HG03196 (cell line): ENCODE results near the gene TRAF1.

Experiments used
- ATAC-seq: cut with Tn5 transposase; IDR thresholded peaks from one replicate; pipeline ENCODE4 v1.9.1; 2021; ENCODE audit not compliant: unreplicated experiment

TRAF1 gene

DNA sequence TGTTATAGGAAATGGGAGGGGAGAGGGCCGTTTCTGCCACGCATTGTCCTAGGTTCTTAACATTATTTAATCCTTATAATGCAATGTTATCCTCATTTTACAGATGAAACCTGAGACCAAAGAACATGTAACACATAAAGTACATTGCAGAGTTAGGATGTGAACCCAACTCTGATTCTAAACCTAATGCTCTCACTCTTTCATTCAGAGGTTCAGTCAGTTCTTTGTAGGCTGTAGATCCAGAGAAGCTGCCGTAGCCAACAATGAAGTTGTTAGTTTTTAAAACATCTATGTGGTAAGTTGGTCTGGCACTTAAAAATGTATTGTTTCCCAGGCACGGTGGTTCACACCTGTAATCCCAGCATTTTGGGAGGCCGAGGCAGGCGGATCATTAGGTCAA, 73.4 kb downstream of the TRAF1 start:
- ATAC-seq = no peak
